Endothelial cell of umbilical vein (primary cell): ENCODE measurements around the gene OSBPL1A. TPM values are rescaled to one million over a fixed set of nuclear protein-coding genes. Genes with fewer than 3 reads are reported as not detected.

Source experiments
- BruUV-seq: library from RNA; stranded (reverse); fragments of 400-500 nt; replicated peaks from 2 replicates; lab custom pipeline; 2021; lab: Mats Ljungman, UMichigan
- CTCF ChIA-PET: fragments of 300-600, 350-600 bp; sonication (Branson Sonifier 250); formaldehyde crosslinking; loops from one replicate; lab custom pipeline; 2021; ENCODE audit warnings: antibody characterized with exemption, inconsistent platforms; lab: Charles Lee
- POLR2A ChIA-PET: fragments of 300-600, 350-600 bp; sonication (Branson Sonifier 250); formaldehyde crosslinking; loops from one replicate; lab custom pipeline; 2021; ENCODE audit warnings: antibody characterized with exemption, inconsistent platforms; lab: Charles Lee
- DNase-seq: peaks from one replicate; pipeline ENCODE4 v3.0.0-alpha.2; 2011; ENCODE audit warnings: low read depth, low spot score
- FAIRE-seq: peaks from 2 replicates; lab custom pipeline; 2011; peaks lifted over from hg19 to GRCh38; lab: Jason Lieb, UNC
- H2AFZ ChIP-seq: 2 replicates; pipeline ENCODE4 v1.6.0; 2012; ENCODE audit warnings: low read depth, low read length, control low read depth, inconsistent platforms
- H3K27ac ChIP-seq: 2 replicates; pipeline ENCODE4 v1.5.1; 2011; ENCODE audit warnings: low read depth, mild to moderate bottlenecking, control low read depth, low read length, moderate library complexity; ENCODE audit not compliant: insufficient read depth
- H3K27me3 ChIP-seq, 2 experiments: 2 replicates each; pipeline versions ENCODE4 v1.6.0 to v1.6.1; 2011; ENCODE audit warnings: low read length in 2 of 2, mixed read lengths in 1 of 2; ENCODE audit not compliant: control insufficient read depth in 2 of 2, insufficient read depth in 2 of 2
- H3K36me3 ChIP-seq, 2 experiments: 2 replicates in 1 of 2; 3 replicates in 1 of 2; pipeline ENCODE4 v1.5.1; 2011; ENCODE audit warnings: low read length in 2 of 2, mild to moderate bottlenecking in 1 of 2, moderate library complexity in 1 of 2; ENCODE audit not compliant: control insufficient read depth in 2 of 2, insufficient read depth in 2 of 2; ENCODE audit errors: extremely low read depth in 1 of 2
- H3K4me1 ChIP-seq: 3 replicates; pipeline ENCODE4 v1.5.1; 2011; ENCODE audit warnings: mild to moderate bottlenecking, low read length; ENCODE audit not compliant: control insufficient read depth, insufficient read depth; ENCODE audit errors: extremely low read depth
- H3K4me2 ChIP-seq: 2 replicates; pipeline ENCODE4 v1.6.1; 2011; ENCODE audit warnings: low read length, control low read depth, mixed read lengths; ENCODE audit not compliant: insufficient read depth
- H3K4me3 ChIP-seq, 3 experiments: fragments of 200-600 bp in 1 of 3; sonication (generic), shearing (Covaris generic) in 1 of 3; replicated peaks in 1 of 3; 2 replicates each; pipeline ENCODE4 v1.5.1; 2011 to 2016; ENCODE audit warnings: control low read depth in 3 of 3, low read length in 3 of 3, mild to moderate bottlenecking in 2 of 3, inconsistent platforms in 1 of 3, low read depth in 1 of 3, moderate library complexity in 1 of 3; ENCODE audit not compliant: insufficient read depth in 1 of 3
- H3K79me2 ChIP-seq: 2 replicates; pipeline ENCODE4 v1.6.0; 2012; ENCODE audit warnings: low read length, inconsistent platforms; ENCODE audit not compliant: control insufficient read depth, insufficient read depth
- H3K9ac ChIP-seq: replicated peaks from 2 replicates; pipeline ENCODE3; 2011; ENCODE audit warnings: low read length, control low read depth; ENCODE audit not compliant: insufficient read depth; ENCODE audit errors: extremely low read depth
- H3K9me1 ChIP-seq: replicated peaks from 3 replicates; pipeline ENCODE4 v1.6.0; 2011; ENCODE audit warnings: mild to moderate bottlenecking, low read length; ENCODE audit not compliant: control insufficient read depth, insufficient read depth; ENCODE audit errors: extremely low read depth
- H3K9me3 ChIP-seq: replicated peaks from 2 replicates; pipeline ENCODE4 v1.5.1; 2012; ENCODE audit warnings: low read length, inconsistent platforms; ENCODE audit not compliant: control insufficient read depth, insufficient read depth
- H4K20me1 ChIP-seq: replicated peaks from 2 replicates; pipeline ENCODE3; 2011; ENCODE audit warnings: mild to moderate bottlenecking, low read length; ENCODE audit not compliant: control insufficient read depth, insufficient read depth; ENCODE audit errors: extremely low read depth
- CTCF ChIP-seq, 2 donors: IDR thresholded peaks; 1 replicate in 1 of 2; 2 replicates in 1 of 2; pipeline ENCODE4 v1.5.1; 2011; ENCODE audit warnings: low read length in 2 of 2, mild to moderate bottlenecking in 2 of 2, moderate library complexity in 2 of 2, control low read depth in 1 of 2, inconsistent platforms in 1 of 2, low read depth in 1 of 2; ENCODE audit not compliant: insufficient read depth in 1 of 2; ENCODE audit errors: extremely low read depth in 1 of 2
- EZH2 ChIP-seq: IDR thresholded peaks from 2 replicates; pipeline ENCODE4 v1.6.1; 2012; ENCODE audit warnings: borderline replicate concordance, low read depth, mild to moderate bottlenecking, moderate library complexity, low read length, inconsistent platforms; ENCODE audit not compliant: severe bottlenecking
- FOS ChIP-seq: IDR thresholded peaks from 2 replicates; pipeline ENCODE4 v1.6.1; 2011; ENCODE audit warnings: mild to moderate bottlenecking, low read length, moderate library complexity, borderline replicate concordance; ENCODE audit not compliant: insufficient read depth
- GATA2 ChIP-seq: IDR thresholded peaks from 2 replicates; pipeline ENCODE4 v1.7.0; 2011; ENCODE audit warnings: low read depth, mild to moderate bottlenecking, moderate library complexity, mixed read lengths, low read length; ENCODE audit not compliant: insufficient read length, insufficient read depth
- JUN ChIP-seq: IDR thresholded peaks from 2 replicates; pipeline ENCODE4 v1.6.1; 2011; ENCODE audit warnings: borderline replicate concordance, low read depth; ENCODE audit not compliant: insufficient read length, insufficient read depth
- MAX ChIP-seq: IDR thresholded peaks from 2 replicates; pipeline ENCODE4 v1.6.1; 2011; ENCODE audit not compliant: insufficient read depth, insufficient read length
- MYC ChIP-seq: IDR thresholded peaks from one replicate; pipeline ENCODE4 v1.6.1; 2011; ENCODE audit warnings: mild to moderate bottlenecking, low read depth, low read length
- POLR2A ChIP-seq: IDR thresholded peaks from 2 replicates; pipeline ENCODE4 v1.6.1; 2012; ENCODE audit warnings: low read depth, mild to moderate bottlenecking, control low read depth, low read length
- POLR2AphosphoS5 ChIP-seq: IDR thresholded peaks from 2 replicates; pipeline ENCODE4 v1.6.1; 2012; ENCODE audit warnings: low read depth, mild to moderate bottlenecking, control low read depth, low read length, moderate library complexity; ENCODE audit not compliant: insufficient read depth
- dilution Hi-C: fragments of 300-500 bp; cut with MboI; formaldehyde crosslinking; loops from one replicate; pipeline ENCODE4 v1.15.0; 2019; ENCODE audit warnings: low sequenced_read_pairs; ENCODE audit not compliant: extremely low pct_ligation_motif_present
- intact Hi-C: fragments of 100-400 bp; cut with micrococcal nuclease; formaldehyde crosslinking; loops from one replicate; pipeline ENCODE4 v1.10.0; 2022
- polyA plus RNA-seq, 4 experiments: library from polyadenylated mRNA; depleted of rRNA in 3 of 4; stranded (reverse) in 3 of 4; unstranded in 1 of 4; fragments of >200 nt; gene quantifications; 2 replicates each; pipeline versions ENCODE4 v1.2.1 to v1.2.3, GENCODE V29; 2011 to 2012; ENCODE audit warnings: missing spikeins in 1 of 4
- total RNA-seq: library from RNA; stranded (reverse); gene quantifications from 2 replicates; pipeline ENCODE4 v1.2.3, GENCODE V29; 2021

Gene OSBPL1A
- total and polyA plus RNA-seq, 2 donors (not counting 3 experiments of a cell fraction or from before 2014, with no cell fraction given): 6.4 to 16.5 TPM

GRCh38 chr18:24189007-24189528 lies 208.6 kb downstream of the OSBPL1A start:
- dilution Hi-C loops: no loop called here
- no peaks in the 10 kb centered on the region for H3K9me3 ChIP-seq
- no peak overlapping the region for H3K4me3 ChIP-seq
- H2AFZ ChIP-seq: no peak overlapping the region
- CTCF ChIA-PET: interaction anchor here (1.6 to 3.9 kb wide), 2 partner anchors 12 to 13 kb away, joined by 4 to 53 read pairs; no protein-coding TSS in a partner anchor
- H3K27me3 ChIP-seq: no peaks in the 10 kb centered on the region
- no peak overlapping the region for H3K9ac ChIP-seq
- no peak for DNase-seq
- no peaks in the 10 kb centered on the region for H3K9me1 ChIP-seq
- H3K27ac ChIP-seq: no peak overlapping the region
- H3K4me2 ChIP-seq: no peak overlapping the region
- no peaks in the 10 kb centered on the region for H3K79me2 ChIP-seq
- intact Hi-C loops: no loop called here
- no peak for FAIRE-seq
- BruUV-seq: no TSS peak
- no peaks in the 10 kb centered on the region for H4K20me1 ChIP-seq
- H3K4me1 ChIP-seq: no peaks in the 10 kb centered on the region
- no peaks in the 10 kb centered on the region for H3K36me3 ChIP-seq
- no peak for TF ChIP-seq GATA2
- no peak for TF ChIP-seq POLR2A
- no peak for TF ChIP-seq CTCF (IDR thresholded peaks at IDR 0.05; ENCODE audit: extremely low read depth in 1 of 2, insufficient read depth in 1 of 2, low read depth in 1 of 2, low read length in 2 of 2)
- TF ChIP-seq EZH2: no peak
- TF ChIP-seq FOS: no peak
- TF ChIP-seq JUN: no peak
- TF ChIP-seq POLR2AphosphoS5: no peak
- TF ChIP-seq MYC: no peak
- no peak for TF ChIP-seq MAX
- POLR2A ChIA-PET: no interaction called here
